Prostate gland (tissue), 2 donors: ENCODE measurements around the gene IMPA2. TPM values are rescaled to one million over a fixed set of nuclear protein-coding genes. Genes with fewer than 3 reads are reported as not detected.
A peak's percentile ranks its signal among the peaks of the same experiment; 100 is the strongest.

Experiments used
- DNase-seq: peaks from one replicate; pipeline ENCODE4 v3.0.0-alpha.2; 2019; ENCODE audit warnings: low spot score
- H3K27ac ChIP-seq, 2 donors: fragments of 200-600 bp; sonication (generic); 2 replicates each; pipeline ENCODE4 v1.5.1; 2017 to 2019
- H3K27me3 ChIP-seq: fragments of 200-600 bp; sonication (generic); replicated peaks from 2 replicates; pipeline ENCODE4 v1.5.1; 2019; ENCODE audit not compliant: insufficient read depth
- H3K36me3 ChIP-seq, 2 donors: fragments of 200-600 bp; sonication (generic); 1 replicate in 1 of 2; 2 replicates in 1 of 2; pipeline versions ENCODE4 v1.5.1 to v1.8.1; 2017 to 2019
- H3K4me1 ChIP-seq: fragments of 200-600 bp; sonication (generic); replicated peaks from 2 replicates; pipeline ENCODE4 v1.5.1; 2019
- H3K4me3 ChIP-seq, 2 donors: fragments of 200-600 bp; sonication (generic); 2 replicates each; pipeline ENCODE4 v1.5.1; 2017 to 2019
- H3K9me3 ChIP-seq: fragments of 200-600 bp; sonication (generic); 2 replicates; pipeline ENCODE4 v1.5.1; 2017
- CTCF ChIP-seq, 4 experiments: fragments of 200-600 bp in 2 of 4; fragments of 450-650 bp in 2 of 4; sonication (generic) in 2 of 4; IDR thresholded peaks; 1 replicate in 3 of 4; 2 replicates in 1 of 4; pipeline ENCODE4 v1.5.1; 2016 to 2019; ENCODE audit warnings: antibody characterized with exemption in 4 of 4, mild to moderate bottlenecking in 2 of 4, moderate library complexity in 2 of 4
- POLR2A ChIP-seq: fragments of 450-650 bp; IDR thresholded peaks from one replicate; pipeline ENCODE4 v1.6.1; 2016; ENCODE audit warnings: antibody characterized with exemption, mild to moderate bottlenecking
- POLR2AphosphoS5 ChIP-seq: sonication (generic); formaldehyde crosslinking; IDR thresholded peaks from one replicate; pipeline ENCODE4 v1.6.1; 2017; ENCODE audit warnings: antibody characterized with exemption
- WGBS: methylation state at CpG from one replicate; pipeline ENCODE4 v1.1.5; 2018; 5-methylcytosine and 5-hydroxymethylcytosine counted together
- intact Hi-C: fragments of 100-400 bp; cut with DNase I; formaldehyde crosslinking; loops from one replicate; pipeline ENCODE4 v1.14.2; 2022
- total RNA-seq, 2 donors: library from RNA; depleted of rRNA; stranded (reverse); fragments of >200 nt; gene quantifications; one replicate each; pipeline ENCODE4 v1.1.0, GENCODE V29; 2016

IMPA2 gene
- total RNA-seq, 2 donors from 2014 or later, result 16.6 to 17.9 TPM

- no peaks in the 10 kb centered on the region for H3K36me3 ChIP-seq
- no peak for TF ChIP-seq POLR2AphosphoS5
- no peak for TF ChIP-seq CTCF (IDR thresholded peaks at IDR 0.05)
- no peak for TF ChIP-seq POLR2A
- H3K4me3 ChIP-seq, result no peak overlapping the region
- H3K27me3 ChIP-seq, result no peaks in the 10 kb centered on the region
- no peaks in the 10 kb centered on the region for H3K4me1 ChIP-seq
- H3K27ac ChIP-seq, result no peak overlapping the region
- no peak for DNase-seq
- intact Hi-C loops, result no loop called here
- no peaks in the 10 kb centered on the region for H3K9me3 ChIP-seq
- 88% methylated on average over 5 of the region's 5 CpGs for WGBS
Measured at GRCh38 chr18:12001421-12001820, 20.1 kb downstream of the IMPA2 start.

GRCh38 chr18:12003894-12004293 is 22.6 kb downstream of the IMPA2 start:
- no peak for DNase-seq
- no peak for TF ChIP-seq POLR2AphosphoS5
- 82% methylated on average over 1 of the region's 1 CpG for WGBS
- H3K27ac ChIP-seq, result no peak overlapping the region
- H3K27me3 ChIP-seq, result no peaks in the 10 kb centered on the region
- H3K36me3 ChIP-seq, result no peaks in the 10 kb centered on the region
- intact Hi-C loops, result no loop called here
- no peaks in the 10 kb centered on the region for H3K4me1 ChIP-seq
- H3K4me3 ChIP-seq, result no peak overlapping the region
- no peaks in the 10 kb centered on the region for H3K9me3 ChIP-seq

GRCh38 chr18:12005538-12006487 is 24.5 kb downstream of the IMPA2 start:
- Histone ChIP-seq H3K27me3 (no peaks in the 10 kb centered on the region), H3K36me3 (no peaks in the 10 kb centered on the region), H3K4me1 (no peaks in the 10 kb centered on the region), H3K9me3 (no peaks in the 10 kb centered on the region), H3K27ac (peak overlapping the region; percentile 41 to 68), H3K4me3 (no peak overlapping the region)
- 58% methylated on average over 15 of the region's 15 CpGs for WGBS
- no peak for TF ChIP-seq POLR2A
- TF ChIP-seq POLR2AphosphoS5, result peak; percentile 58
- TF ChIP-seq CTCF (IDR thresholded peaks at IDR 0.05), result no peak
- DNase-seq, result no peak
- intact Hi-C loops, result no loop called here

GRCh38 chr18:12006488-12006840 is 25.2 kb downstream of the IMPA2 start:
- Histone ChIP-seq H3K27ac (peak overlapping the region; percentile 41 to 68), H3K27me3 (no peaks in the 10 kb centered on the region), H3K9me3 (no peaks in the 10 kb centered on the region), H3K36me3 (no peaks in the 10 kb centered on the region), H3K4me3 (no peak overlapping the region), H3K4me1 (no peaks in the 10 kb centered on the region)
- no peak for DNase-seq
- 99% methylated on average over 6 of the region's 6 CpGs for WGBS
- no peak for TF ChIP-seq CTCF (IDR thresholded peaks at IDR 0.05)
- no peak for TF ChIP-seq POLR2A
- intact Hi-C loops, result no loop called here

- intact Hi-C loops, result no loop called here
- H3K27ac ChIP-seq, result no peak overlapping the region
- H3K4me3 ChIP-seq, result no peak overlapping the region
- no peak for DNase-seq
- no peaks in the 10 kb centered on the region for H3K9me3 ChIP-seq
- H3K36me3 ChIP-seq, result no peaks in the 10 kb centered on the region
- TF ChIP-seq CTCF (IDR thresholded peaks at IDR 0.05) (no peak), POLR2A (no peak), POLR2AphosphoS5 (no peak)
- WGBS, result 90% methylated on average over 12 of the region's 12 CpGs
- no peaks in the 10 kb centered on the region for H3K27me3 ChIP-seq
- H3K4me1 ChIP-seq, result no peaks in the 10 kb centered on the region
Measured at GRCh38 chr18:12007063-12007462, 25.8 kb downstream of the IMPA2 start.
